SK-N-SH (cell line): ENCODE results near the gene DNAJC1. TPM values are rescaled to one million over a fixed set of nuclear protein-coding genes. Genes with fewer than 3 reads are reported as not detected.

Experiments
- CTCF ChIA-PET: fragments of 300-600, 350-600 bp; formaldehyde crosslinking; extraction: SDS; loops from one replicate; lab custom pipeline; 2021; lab: Yijun Ruan, JAX
- POLR2A ChIA-PET: fragments of 350-600 bp; sonication (Branson Sonifier 250); formaldehyde crosslinking; extraction: SDS; loops from one replicate; lab custom pipeline; 2020; ENCODE audit warnings: antibody characterized with exemption, inconsistent platforms; lab: Yijun Ruan, JAX
- DNase-seq: peaks from one replicate; pipeline ENCODE4 v3.0.0; 2012
- H2AFZ ChIP-seq: fragments of 200-600 bp; sonication (generic); 2 replicates; pipeline ENCODE4 v1.8.1; 2016; ENCODE audit warnings: antibody characterized with exemption, mild to moderate bottlenecking, low read depth
- H3F3A ChIP-seq: fragments of 200-600 bp; sonication (generic); replicated peaks from 2 replicates; pipeline ENCODE3; 2016; ENCODE audit warnings: antibody characterized with exemption, mild to moderate bottlenecking; ENCODE audit not compliant: insufficient read depth
- H3K27ac ChIP-seq, 2 experiments: fragments of 200-500 bp in 1 of 2; fragments of 200-600 bp in 1 of 2; sonication (Bioruptor generic) in 1 of 2; sonication (generic), shearing (Covaris generic) in 1 of 2; 2 replicates each; pipeline versions ENCODE4 v1.5.1 to v1.6.1; 2014 to 2016; ENCODE audit warnings: low read depth in 2 of 2, inconsistent platforms in 1 of 2, low read length in 1 of 2, mild to moderate bottlenecking in 1 of 2, mixed read lengths in 1 of 2
- H3K27me3 ChIP-seq: fragments of 200-600 bp; sonication (generic), shearing (Covaris generic); 2 replicates; pipeline ENCODE4 v1.6.1; 2016; ENCODE audit warnings: mixed run types; ENCODE audit not compliant: insufficient read depth
- H3K36me3 ChIP-seq, 2 experiments: fragments of 200-500 bp in 1 of 2; fragments of 200-600 bp in 1 of 2; sonication (Bioruptor generic) in 1 of 2; sonication (generic) in 1 of 2; replicated peaks in 1 of 2; 2 replicates each; pipeline versions ENCODE3 to v1.5.1; 2014 to 2016; ENCODE audit warnings: low read length in 1 of 2, mild to moderate bottlenecking in 1 of 2; ENCODE audit not compliant: insufficient read depth in 2 of 2, control insufficient read depth in 1 of 2
- H3K4me1 ChIP-seq, 2 experiments: fragments of 200-500 bp in 1 of 2; fragments of 200-600 bp in 1 of 2; sonication (Bioruptor generic) in 1 of 2; sonication (generic), shearing (Covaris generic) in 1 of 2; 2 replicates each; pipeline versions ENCODE4 v1.5.1 to v1.6.1; 2014 to 2016; ENCODE audit warnings: low read depth in 1 of 2, low read length in 1 of 2, mixed run types in 1 of 2; ENCODE audit not compliant: insufficient read depth in 2 of 2, control insufficient read depth in 1 of 2
- H3K4me2 ChIP-seq: fragments of 200-600 bp; sonication (generic), shearing (Covaris generic); 2 replicates; pipeline ENCODE4 v1.6.1; 2017; ENCODE audit warnings: mixed run types
- H3K4me3 ChIP-seq, 2 experiments: fragments of 200-500 bp in 1 of 2; fragments of 200-600 bp in 1 of 2; sonication (Bioruptor generic) in 1 of 2; sonication (generic), shearing (Covaris generic) in 1 of 2; 2 replicates each; pipeline versions ENCODE4 v1.5.1 to v1.8.1; 2014 to 2016; ENCODE audit warnings: low read depth in 2 of 2, inconsistent platforms in 1 of 2, low read length in 1 of 2, mild to moderate bottlenecking in 1 of 2, mixed read lengths in 1 of 2, moderate library complexity in 1 of 2
- H3K79me2 ChIP-seq: fragments of 200-600 bp; sonication (generic); 2 replicates; pipeline ENCODE4 v1.8.1; 2017; ENCODE audit warnings: mild to moderate bottlenecking; ENCODE audit not compliant: insufficient read depth
- H3K9ac ChIP-seq: fragments of 200-600 bp; sonication (generic); 2 replicates; pipeline ENCODE4 v1.6.1; 2017; ENCODE audit warnings: mixed run types
- H3K9me2 ChIP-seq: fragments of 200-600 bp; sonication (generic); 2 replicates; pipeline ENCODE4 v1.6.1; 2017; ENCODE audit warnings: mixed run types
- H3K9me3 ChIP-seq: fragments of 200-600 bp; sonication (generic); 2 replicates; pipeline ENCODE4 v1.6.1; 2017; ENCODE audit warnings: mixed run types, mild to moderate bottlenecking, moderate library complexity
- H4K20me1 ChIP-seq: fragments of 200-600 bp; sonication (generic); 2 replicates; pipeline ENCODE4 v1.6.1; 2017; ENCODE audit warnings: mild to moderate bottlenecking, mixed run types; ENCODE audit not compliant: insufficient read depth
- CTCF ChIP-seq: fragments of 200-600 bp; sonication (generic); IDR thresholded peaks from 2 replicates; pipeline ENCODE4 v1.6.1; 2017; ENCODE audit warnings: antibody characterized with exemption, mild to moderate bottlenecking, moderate library complexity
- ELF1 ChIP-seq: IDR thresholded peaks from 2 replicates; pipeline ENCODE4 v1.4.0; 2012
- FOXM1 ChIP-seq: IDR thresholded peaks from 2 replicates; pipeline ENCODE4 v1.4.0; 2012; ENCODE audit warnings: low read depth, mild to moderate bottlenecking
- JUND ChIP-seq: IDR thresholded peaks from 2 replicates; pipeline ENCODE4 v1.4.0; 2012
- NRF1 ChIP-seq: IDR thresholded peaks from 2 replicates; pipeline ENCODE4 v1.6.1; 2012; ENCODE audit warnings: low read depth, mild to moderate bottlenecking, low read length
- RAD21 ChIP-seq: IDR thresholded peaks from 2 replicates; pipeline ENCODE4 v1.6.1; 2012; ENCODE audit warnings: mild to moderate bottlenecking, low read length
- REST ChIP-seq: IDR thresholded peaks from 2 replicates; pipeline ENCODE4 v1.6.1; 2012; ENCODE audit warnings: mild to moderate bottlenecking, low read depth, low read length, moderate library complexity
- SMC3 ChIP-seq: IDR thresholded peaks from 2 replicates; pipeline ENCODE4 v1.6.1; 2012; ENCODE audit warnings: low read depth, low read length, improper control_type of control experiment
- TAF1 ChIP-seq: IDR thresholded peaks from 2 replicates; pipeline ENCODE4 v1.6.1; 2012; ENCODE audit warnings: low read depth, mild to moderate bottlenecking, low read length, moderate library complexity, borderline replicate concordance
- TEAD4 ChIP-seq: IDR thresholded peaks from 2 replicates; pipeline ENCODE4 v1.4.0; 2012; ENCODE audit warnings: mild to moderate bottlenecking, borderline replicate concordance; ENCODE audit not compliant: insufficient read depth
- WGBS: methylation state at CpG from one replicate; pipeline ENCODE4 v1.1.6; 2017; ENCODE audit warnings: low lambda C conversion rate; 5-methylcytosine and 5-hydroxymethylcytosine counted together
- polyA plus RNA-seq, 3 experiments: library from polyadenylated mRNA; depleted of rRNA; stranded (reverse); fragments of >200 nt; gene quantifications; 2 replicates each; pipeline ENCODE4 v1.2.3, GENCODE V29; 2012

DNAJC1 gene
- polyA plus RNA-seq, 1 of the 3 experiments (the other 2 are of a cell fraction), result 9.3 TPM

GRCh38 chr10:22010973-22011408 lies 7.5 kb upstream of the DNAJC1 start:
- Histone ChIP-seq H3K9me2 (no peaks in the 10 kb centered on the region), H4K20me1 (no peaks in the 10 kb centered on the region), H3K9me3 (peaks cover 7% of the 10 kb centered on the region; the same call in 1 of the 2 replicates), H3K4me1 (no peaks in the 10 kb centered on the region), H3K36me3 (no peaks in the 10 kb centered on the region), H2AFZ (peak overlapping the region; percentile 33; the same call in 1 of the 2 replicates), H3K4me3 (no peak overlapping the region; a peak in 1 of 4 replicates), H3K9ac (no peak overlapping the region), H3K27ac (no peak overlapping the region), H3K27me3 (no peaks in the 10 kb centered on the region), H3K79me2 (no peaks in the 10 kb centered on the region), H3K4me2 (no peak overlapping the region), H3F3A (no peaks in the 10 kb centered on the region)
- ChIA-PET POLR2A (no interaction called here), CTCF (interaction anchor here (0.7 to 2.4 kb wide), 20 partner anchors 10 to 980 kb away, joined by 3 to 13 read pairs (median 4); no protein-coding TSS in a partner anchor)
- no peak for DNase-seq
- WGBS, result 0% methylated on average over 1 of the region's 1 CpG
- TF ChIP-seq TAF1 (no peak), RAD21 (peak; percentile 45), FOXM1 (no peak), SMC3 (no peak), NRF1 (no peak), CTCF (peak; percentile 62), ELF1 (no peak), REST (no peak), TEAD4 (no peak)
- TF ChIP-seq, all 33 proteins: peak for 2

GRCh38 chr10:22010539-22010938 lies 7.0 kb upstream of the DNAJC1 start:
- H3K4me2 ChIP-seq, result no peak overlapping the region
- no peaks in the 10 kb centered on the region for H3F3A ChIP-seq
- no peaks in the 10 kb centered on the region for H3K36me3 ChIP-seq
- POLR2A ChIA-PET, result no interaction called here
- H3K4me1 ChIP-seq, result no peaks in the 10 kb centered on the region
- H4K20me1 ChIP-seq, result no peaks in the 10 kb centered on the region
- no peak overlapping the region for H2AFZ ChIP-seq
- no peaks in the 10 kb centered on the region for H3K79me2 ChIP-seq
- no peak overlapping the region for H3K27ac ChIP-seq
- H3K9ac ChIP-seq, result no peak overlapping the region
- DNase-seq, result no peak
- H3K27me3 ChIP-seq, result no peaks in the 10 kb centered on the region
- H3K9me2 ChIP-seq, result no peaks in the 10 kb centered on the region
- CTCF ChIA-PET, result interaction anchor here (0.6 to 1.9 kb wide), 17 partner anchors 10 to 981 kb away, joined by 3 to 13 read pairs (median 4); no protein-coding TSS in a partner anchor
- no peak for TF ChIP-seq JUND
- no peak overlapping the region; a peak in 1 of 4 replicates for H3K4me3 ChIP-seq
- H3K9me3 ChIP-seq, result peaks cover 7% of the 10 kb centered on the region; the same call in 1 of the 2 replicates
- 45% methylated on average over 4 of the region's 4 CpGs for WGBS
